Trophoblast cell (in vitro differentiated cells and primary cell): ENCODE data around the gene CLEC3A.
A peak's percentile ranks its signal among the peaks of the same experiment; 100 is the strongest.

Experiments used
- DNase-seq, 2 donors: peaks; one replicate each; pipeline ENCODE4 v3.0.0-alpha.2; 2016
- H2AFZ ChIP-seq: 2 replicates; pipeline ENCODE4 v1.6.1; 2013; ENCODE audit warnings: low read length, moderate library complexity, mild to moderate bottlenecking; ENCODE audit not compliant: insufficient read depth, poor library complexity
- H2AK5ac ChIP-seq: 2 replicates; pipeline ENCODE4 v1.6.1; 2013; ENCODE audit warnings: mild to moderate bottlenecking, low read length
- H2BK120ac ChIP-seq: 2 replicates; pipeline ENCODE4 v1.6.1; 2013; ENCODE audit warnings: low read length, mild to moderate bottlenecking, moderate library complexity; ENCODE audit not compliant: insufficient read depth, poor library complexity
- H2BK12ac ChIP-seq: 2 replicates; pipeline ENCODE4 v1.6.1; 2013; ENCODE audit warnings: mild to moderate bottlenecking, low read length, moderate library complexity
- H2BK5ac ChIP-seq: 2 replicates; pipeline ENCODE4 v1.6.1; 2013; ENCODE audit warnings: low read length, low read depth, moderate library complexity, mild to moderate bottlenecking; ENCODE audit not compliant: poor library complexity
- H3K14ac ChIP-seq: 2 replicates; pipeline ENCODE4 v1.6.1; 2013; ENCODE audit warnings: mild to moderate bottlenecking, low read length
- H3K18ac ChIP-seq: 2 replicates; pipeline ENCODE4 v1.6.1; 2013; ENCODE audit warnings: mild to moderate bottlenecking, low read length
- H3K23ac ChIP-seq: 2 replicates; pipeline ENCODE4 v1.6.1; 2013; ENCODE audit warnings: low read length
- H3K27ac ChIP-seq: 2 replicates; pipeline ENCODE4 v1.5.1; 2013; ENCODE audit warnings: low read depth, mild to moderate bottlenecking, inconsistent platforms, low read length, moderate library complexity
- H3K27me3 ChIP-seq: 2 replicates; pipeline ENCODE4 v1.6.1; 2013; ENCODE audit warnings: inconsistent platforms, mild to moderate bottlenecking, low read length, moderate library complexity; ENCODE audit not compliant: insufficient read depth
- H3K36me3 ChIP-seq, 2 experiments: 1 replicate in 1 of 2; 2 replicates in 1 of 2; pipeline ENCODE4 v1.6.1; 2013; ENCODE audit warnings: low read length in 2 of 2, mild to moderate bottlenecking in 2 of 2, moderate library complexity in 1 of 2; ENCODE audit not compliant: insufficient read depth in 2 of 2, control insufficient read depth in 1 of 2
- H3K4ac ChIP-seq: 2 replicates; pipeline ENCODE4 v1.6.1; 2013; ENCODE audit warnings: low read depth, mild to moderate bottlenecking, low read length, moderate library complexity
- H3K4me1 ChIP-seq, 2 experiments: 1 replicate in 1 of 2; 2 replicates in 1 of 2; pipeline ENCODE4 v1.6.1; 2013; ENCODE audit warnings: low read length in 2 of 2, mild to moderate bottlenecking in 2 of 2, moderate library complexity in 1 of 2; ENCODE audit not compliant: insufficient read depth in 2 of 2, control insufficient read depth in 1 of 2
- H3K4me2 ChIP-seq: 2 replicates; pipeline ENCODE4 v1.6.1; 2013; ENCODE audit warnings: inconsistent platforms, mild to moderate bottlenecking, low read length, moderate library complexity
- H3K4me3 ChIP-seq: 2 replicates; pipeline ENCODE4 v1.5.1; 2013; ENCODE audit warnings: mild to moderate bottlenecking, low read depth, low read length, inconsistent platforms
- H3K79me1 ChIP-seq: one replicate; pipeline ENCODE4 v1.6.1; 2013; ENCODE audit warnings: low read length
- H3K79me2 ChIP-seq: 2 replicates; pipeline ENCODE4 v1.6.1; 2013; ENCODE audit warnings: low read length, mild to moderate bottlenecking; ENCODE audit not compliant: control insufficient read depth, insufficient read depth, poor library complexity
- H3K9ac ChIP-seq: 2 replicates; pipeline ENCODE4 v1.6.1; 2013; ENCODE audit warnings: mild to moderate bottlenecking, low read length
- H3K9me3 ChIP-seq: 2 replicates; pipeline ENCODE4 v1.6.1; 2013; ENCODE audit warnings: low read depth, mild to moderate bottlenecking, control low read depth, inconsistent platforms, low read length; ENCODE audit not compliant: insufficient read depth
- H4K12ac ChIP-seq: 2 replicates; pipeline ENCODE4 v1.6.1; 2013; ENCODE audit warnings: low read depth, mild to moderate bottlenecking, low read length, moderate library complexity
- H4K8ac ChIP-seq: 2 replicates; pipeline ENCODE4 v1.6.1; 2013; ENCODE audit warnings: low read depth, mild to moderate bottlenecking, low read length, moderate library complexity
- H4K91ac ChIP-seq: one replicate; pipeline ENCODE4 v1.6.1; 2013; ENCODE audit warnings: low read depth, mild to moderate bottlenecking, low read length, moderate library complexity
- WGBS: extraction: QIAGEN DNeasy Blood & Tissue Kit; methylation state at CpG from one replicate; pipeline ENCODE4 v1.1.7; 2013; ENCODE audit warnings: missing lambda C conversion rate; ENCODE audit not compliant: insufficient read length, insufficient coverage; ENCODE audit errors: extremely low coverage; 5-methylcytosine and 5-hydroxymethylcytosine counted together

CLEC3A gene

DNA sequence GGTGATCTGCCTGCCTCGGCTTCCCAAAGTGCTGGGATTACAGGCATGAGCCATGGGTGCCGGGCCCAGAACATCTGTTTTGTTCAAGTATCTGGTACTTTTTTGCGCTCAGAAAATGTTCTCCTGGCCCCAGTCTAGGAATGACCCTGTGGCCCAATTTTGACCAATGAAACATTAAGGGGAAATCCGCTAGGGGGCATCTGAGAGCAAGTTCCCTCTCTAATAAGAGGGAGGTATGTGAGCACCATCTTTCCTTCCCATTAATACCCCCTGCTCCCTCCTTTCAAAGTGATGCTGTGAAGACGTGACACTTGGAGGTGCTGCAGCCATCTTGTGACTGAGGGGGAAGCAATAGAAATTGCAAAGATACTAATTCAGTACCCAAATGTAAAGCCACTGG, 16.5 kb upstream of the CLEC3A start:
- Histone ChIP-seq H3K23ac (no peak overlapping the region), H3K9ac (no peak overlapping the region), H3K14ac (no peak overlapping the region), H3K79me2 (no peaks in the 10 kb centered on the region), H2AK5ac (no peak overlapping the region), H3K27ac (no peak overlapping the region), H3K79me1 (no peaks in the 10 kb centered on the region), H3K27me3 (no peaks in the 10 kb centered on the region), H4K8ac (no peak overlapping the region), H3K4me3 (no peak overlapping the region), H4K12ac (no peak overlapping the region), H3K4me2 (no peak overlapping the region), H2AFZ (no peak overlapping the region), H4K91ac (no peak overlapping the region), H3K9me3 (no peaks in the 10 kb centered on the region), H3K4ac (no peak overlapping the region), H2BK5ac (no peak overlapping the region), H2BK120ac (no peak overlapping the region), H3K4me1 (peaks cover 2% of the 10 kb centered on the region in 2 experiments), H3K18ac (no peak overlapping the region), H2BK12ac (no peak overlapping the region), H3K36me3 (no peaks in the 10 kb centered on the region)
- WGBS = no CpG with 5 or more reads among the region's 5 CpGs
- peak in 1 of 2 donors; percentile 28 for DNase-seq

DNA sequence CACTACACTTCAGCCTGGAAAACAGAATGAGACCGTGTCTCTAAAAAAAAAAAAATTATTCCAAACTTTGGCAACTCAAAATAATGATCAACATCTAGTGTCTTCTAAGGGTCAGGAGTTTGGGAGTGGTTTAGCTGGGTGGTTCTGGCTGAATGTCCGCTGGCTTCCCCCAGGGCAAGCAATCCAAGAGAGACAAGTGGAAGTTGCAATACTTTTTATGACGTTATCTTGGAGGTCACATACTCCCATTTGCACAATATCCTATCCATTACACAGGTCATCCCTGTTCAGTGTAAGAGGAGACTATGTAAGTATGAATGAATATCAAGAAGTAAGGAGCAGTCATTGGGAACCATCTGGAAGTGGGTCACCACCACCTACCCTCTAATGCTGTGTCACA, 15.2 kb upstream of the CLEC3A start:
- H3K9me3 ChIP-seq = no peaks in the 10 kb centered on the region
- H3K4me3 ChIP-seq = no peak overlapping the region
- H3K14ac ChIP-seq = no peak overlapping the region
- H3K4me2 ChIP-seq = no peak overlapping the region
- H4K91ac ChIP-seq = no peak overlapping the region
- peaks cover 2% of the 10 kb centered on the region in 2 experiments for H3K4me1 ChIP-seq
- H3K23ac ChIP-seq = no peak overlapping the region
- no peak overlapping the region for H3K18ac ChIP-seq
- no peaks in the 10 kb centered on the region for H3K79me2 ChIP-seq
- no peaks in the 10 kb centered on the region for H3K27me3 ChIP-seq
- H4K12ac ChIP-seq = no peak overlapping the region
- H4K8ac ChIP-seq = no peak overlapping the region
- DNase-seq = peak in 1 of 2 donors; percentile 57
- H2BK12ac ChIP-seq = no peak overlapping the region
- H2AFZ ChIP-seq = no peak overlapping the region
- H3K4ac ChIP-seq = no peak overlapping the region
- no peak overlapping the region for H3K27ac ChIP-seq
- H2BK5ac ChIP-seq = no peak overlapping the region
- no peaks in the 10 kb centered on the region for H3K36me3 ChIP-seq
- no peak overlapping the region for H2AK5ac ChIP-seq
- no peaks in the 10 kb centered on the region for H3K79me1 ChIP-seq
- no peak overlapping the region for H2BK120ac ChIP-seq
- no peak overlapping the region for H3K9ac ChIP-seq
- WGBS = no CpG with 5 or more reads among the region's 3 CpGs

DNA sequence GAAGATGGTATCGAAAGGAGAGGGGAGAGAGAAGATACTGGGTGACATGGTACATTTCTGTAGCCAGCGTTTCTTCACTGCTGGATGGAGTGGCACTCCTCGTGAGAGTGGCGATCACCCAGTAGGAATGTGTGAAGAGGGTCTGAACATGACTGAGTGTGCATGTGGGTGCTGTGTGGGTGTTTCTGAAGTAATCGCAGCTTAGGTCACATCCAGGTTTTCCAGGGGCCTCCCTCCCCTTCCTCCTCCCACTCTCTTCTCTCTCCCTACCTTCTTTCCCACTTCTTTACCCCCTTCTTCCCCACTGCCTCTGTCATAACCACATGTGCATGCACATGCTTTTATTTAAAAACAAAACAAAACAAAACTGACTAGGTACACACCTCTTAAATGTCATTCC, 1.8 kb downstream of the CLEC3A start:
- no peak overlapping the region for H3K18ac ChIP-seq
- H2BK120ac ChIP-seq = no peak overlapping the region
- H3K27ac ChIP-seq = no peak overlapping the region
- no peak for DNase-seq
- no peak overlapping the region for H3K4me2 ChIP-seq
- no peak overlapping the region for H3K14ac ChIP-seq
- H4K91ac ChIP-seq = no peak overlapping the region
- no peaks in the 10 kb centered on the region for H3K79me1 ChIP-seq
- WGBS = no CpG with 5 or more reads among the region's 5 CpGs
- H2AFZ ChIP-seq = no peak overlapping the region
- H3K79me2 ChIP-seq = no peaks in the 10 kb centered on the region
- H2BK12ac ChIP-seq = no peak overlapping the region
- H2AK5ac ChIP-seq = no peak overlapping the region
- no peak overlapping the region for H4K12ac ChIP-seq
- no peaks in the 10 kb centered on the region for H3K4me1 ChIP-seq
- no peaks in the 10 kb centered on the region for H3K27me3 ChIP-seq
- no peak overlapping the region for H3K9ac ChIP-seq
- no peak overlapping the region for H4K8ac ChIP-seq
- no peak overlapping the region for H3K4me3 ChIP-seq
- H3K23ac ChIP-seq = no peak overlapping the region
- no peaks in the 10 kb centered on the region for H3K9me3 ChIP-seq
- no peak overlapping the region for H3K4ac ChIP-seq
- no peak overlapping the region for H2BK5ac ChIP-seq
- H3K36me3 ChIP-seq = no peaks in the 10 kb centered on the region

- Histone ChIP-seq H2AFZ (no peak overlapping the region), H3K18ac (no peak overlapping the region), H2BK5ac (no peak overlapping the region), H3K14ac (no peak overlapping the region), H3K23ac (no peak overlapping the region), H2BK120ac (no peak overlapping the region), H3K4me2 (no peak overlapping the region), H3K4me3 (no peak overlapping the region), H2AK5ac (no peak overlapping the region), H3K27me3 (no peaks in the 10 kb centered on the region), H3K9ac (no peak overlapping the region), H3K4me1 (no peaks in the 10 kb centered on the region), H3K27ac (no peak overlapping the region), H3K36me3 (no peaks in the 10 kb centered on the region), H2BK12ac (no peak overlapping the region), H4K8ac (no peak overlapping the region), H4K12ac (no peak overlapping the region), H3K79me2 (no peaks in the 10 kb centered on the region), H3K4ac (no peak overlapping the region), H3K79me1 (no peaks in the 10 kb centered on the region), H3K9me3 (no peaks in the 10 kb centered on the region), H4K91ac (no peak overlapping the region)
- no CpG with 5 or more reads among the region's 1 CpG for WGBS
- DNase-seq = no peak
Observed at GRCh38 chr16:78025631-78026030, 3.3 kb downstream of the CLEC3A start.
